Mesenchymal stem cell (in vitro differentiated cells and primary cell): Measurements from ENCODE around the gene CTNNA3.

Experiments
- DNase-seq: peaks from one replicate; pipeline ENCODE4 v3.0.0-alpha.2; 2013
- H2AFZ ChIP-seq: one replicate; pipeline ENCODE4 v1.6.1; 2013; ENCODE audit warnings: low read depth, mild to moderate bottlenecking, control low read depth, inconsistent platforms, low read length, moderate library complexity
- H2AK5ac ChIP-seq: 2 replicates; pipeline ENCODE4 v1.6.1; 2013; ENCODE audit warnings: low read length, moderate library complexity, mild to moderate bottlenecking, inconsistent platforms; ENCODE audit not compliant: severe bottlenecking
- H2BK120ac ChIP-seq: one replicate; pipeline ENCODE4 v1.6.1; 2013; ENCODE audit warnings: low read depth, mild to moderate bottlenecking, inconsistent platforms, low read length, moderate library complexity
- H2BK12ac ChIP-seq, 2 experiments: one replicate each; pipeline ENCODE4 v1.6.1; 2013; ENCODE audit warnings: inconsistent platforms in 2 of 2, low read length in 2 of 2, mild to moderate bottlenecking in 2 of 2, moderate library complexity in 2 of 2, control low read depth in 1 of 2
- H2BK15ac ChIP-seq: one replicate; pipeline ENCODE4 v1.6.1; 2013; ENCODE audit warnings: mild to moderate bottlenecking, low read depth, inconsistent platforms; ENCODE audit not compliant: poor library complexity, severe bottlenecking
- H2BK5ac ChIP-seq: 2 replicates; pipeline ENCODE4 v1.6.1; 2013; ENCODE audit warnings: low read depth, mild to moderate bottlenecking, low read length, control low read depth, inconsistent platforms; ENCODE audit not compliant: poor library complexity, severe bottlenecking
- H3K14ac ChIP-seq, 2 experiments: one replicate each; pipeline ENCODE4 v1.6.1; 2013; ENCODE audit warnings: inconsistent platforms in 2 of 2, low read length in 2 of 2, control low read depth in 1 of 2, mild to moderate bottlenecking in 1 of 2, moderate library complexity in 1 of 2
- H3K18ac ChIP-seq, 2 experiments: one replicate each; pipeline ENCODE4 v1.6.1; 2013; ENCODE audit warnings: inconsistent platforms in 2 of 2, low read length in 2 of 2, control low read depth in 1 of 2, low read depth in 1 of 2, mild to moderate bottlenecking in 1 of 2
- H3K23ac ChIP-seq, 2 experiments: one replicate each; pipeline ENCODE4 v1.6.1; 2013; ENCODE audit warnings: inconsistent platforms in 2 of 2, low read length in 2 of 2, mild to moderate bottlenecking in 2 of 2, moderate library complexity in 2 of 2, control low read depth in 1 of 2
- H3K27ac ChIP-seq: 2 replicates; pipeline ENCODE4 v1.5.1; 2013; ENCODE audit warnings: mild to moderate bottlenecking, moderate library complexity, low read length, control low read depth, inconsistent platforms; ENCODE audit not compliant: poor library complexity, severe bottlenecking
- H3K27me3 ChIP-seq, 2 experiments: 2 replicates each; pipeline versions ENCODE4 v1.6.1 to v1.7.0; 2013; ENCODE audit warnings: low read length in 2 of 2, mild to moderate bottlenecking in 2 of 2, moderate library complexity in 2 of 2, control low read depth in 1 of 2, inconsistent platforms in 1 of 2; ENCODE audit not compliant: control insufficient read depth in 1 of 2, insufficient read depth in 1 of 2
- H3K36me3 ChIP-seq, 2 experiments: 2 replicates each; pipeline versions ENCODE4 v1.6.1 to v1.7.0; 2013; ENCODE audit warnings: low read length in 2 of 2, control low read depth in 1 of 2, inconsistent platforms in 1 of 2, low read depth in 1 of 2, mild to moderate bottlenecking in 1 of 2; ENCODE audit not compliant: insufficient read depth in 2 of 2, control insufficient read depth in 1 of 2
- H3K4ac ChIP-seq, 2 experiments: one replicate each; pipeline ENCODE4 v1.6.1; 2013; ENCODE audit warnings: inconsistent platforms in 2 of 2, low read length in 2 of 2, mild to moderate bottlenecking in 2 of 2, moderate library complexity in 2 of 2, control low read depth in 1 of 2, low read depth in 1 of 2
- H3K4me1 ChIP-seq: 2 replicates; pipeline ENCODE4 v1.6.1; 2013; ENCODE audit warnings: low read depth, low read length, control low read depth; ENCODE audit not compliant: control insufficient read depth, insufficient read depth
- H3K4me2 ChIP-seq: 2 replicates; pipeline ENCODE4 v1.6.1; 2013; ENCODE audit warnings: low read length, mild to moderate bottlenecking, inconsistent platforms; ENCODE audit not compliant: poor library complexity, severe bottlenecking
- H3K4me3 ChIP-seq, 2 experiments: 2 replicates each; pipeline versions ENCODE4 v1.5.1 to v1.7.0; 2013; ENCODE audit warnings: low read length in 2 of 2, mild to moderate bottlenecking in 2 of 2, control low read depth in 1 of 2, low read depth in 1 of 2; ENCODE audit not compliant: insufficient read depth in 1 of 2
- H3K79me1 ChIP-seq: replicated peaks from 2 replicates; pipeline ENCODE4 v1.6.1; 2013; ENCODE audit warnings: mild to moderate bottlenecking, control low read depth, low read length, inconsistent platforms; ENCODE audit not compliant: poor library complexity, severe bottlenecking
- H3K9ac ChIP-seq: 2 replicates; pipeline ENCODE4 v1.7.0; 2013; ENCODE audit warnings: mild to moderate bottlenecking, low read length, moderate library complexity
- H3K9me3 ChIP-seq: 2 replicates; pipeline ENCODE4 v1.7.0; 2013; ENCODE audit warnings: mild to moderate bottlenecking, low read length; ENCODE audit not compliant: control insufficient read depth
- H4K8ac ChIP-seq: one replicate; pipeline ENCODE4 v1.6.1; 2013; ENCODE audit warnings: inconsistent platforms, mild to moderate bottlenecking, low read length, moderate library complexity
- H4K91ac ChIP-seq: one replicate; pipeline ENCODE4 v1.6.1; 2013; ENCODE audit warnings: mild to moderate bottlenecking, low read length, inconsistent platforms
- WGBS: methylation state at CpG from one replicate; pipeline ENCODE4 v1.1.7; 2013; ENCODE audit warnings: mixed read lengths; 5-methylcytosine and 5-hydroxymethylcytosine counted together

The CTNNA3 gene

DNA sequence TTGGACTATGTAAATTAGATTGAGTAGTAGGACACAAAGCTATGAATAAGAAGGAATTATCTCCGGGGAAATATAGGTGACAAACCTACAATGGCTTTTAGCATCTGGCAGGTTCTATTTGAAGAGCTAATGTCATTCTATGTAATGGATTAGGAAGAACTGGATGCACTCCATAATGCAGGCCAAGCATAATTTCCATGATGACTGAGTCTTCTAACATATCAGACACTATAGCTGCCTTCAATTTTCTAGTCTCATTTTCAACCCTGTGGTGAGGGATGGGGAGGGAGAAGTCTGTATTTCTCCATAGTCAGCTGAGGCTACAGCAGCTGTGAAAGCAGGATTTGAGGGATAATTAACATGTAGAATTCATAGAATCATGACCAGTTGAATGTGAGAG, 1160.6 kb downstream of the CTNNA3 start:
- Histone ChIP-seq H3K27me3 (no peaks in the 10 kb centered on the region), H4K91ac (no peak overlapping the region), H3K9me3 (peaks cover 4% of the 10 kb centered on the region), H2BK120ac (no peak overlapping the region), H2AFZ (no peak overlapping the region), H3K27ac (no peak overlapping the region), H2BK15ac (no peak overlapping the region), H2BK12ac (no peak overlapping the region), H3K4me2 (no peak overlapping the region), H2AK5ac (no peak overlapping the region), H3K14ac (no peak overlapping the region), H4K8ac (no peak overlapping the region), H3K4me1 (no peaks in the 10 kb centered on the region), H3K23ac (no peak overlapping the region), H2BK5ac (no peak overlapping the region), H3K79me1 (no peaks in the 10 kb centered on the region), H3K4ac (no peak overlapping the region), H3K36me3 (no peaks in the 10 kb centered on the region), H3K4me3 (no peak overlapping the region), H3K9ac (no peak overlapping the region), H3K18ac (no peak overlapping the region)
- no peak for DNase-seq
- WGBS, result 88% methylated on average over 1 of the region's 1 CpG

DNA sequence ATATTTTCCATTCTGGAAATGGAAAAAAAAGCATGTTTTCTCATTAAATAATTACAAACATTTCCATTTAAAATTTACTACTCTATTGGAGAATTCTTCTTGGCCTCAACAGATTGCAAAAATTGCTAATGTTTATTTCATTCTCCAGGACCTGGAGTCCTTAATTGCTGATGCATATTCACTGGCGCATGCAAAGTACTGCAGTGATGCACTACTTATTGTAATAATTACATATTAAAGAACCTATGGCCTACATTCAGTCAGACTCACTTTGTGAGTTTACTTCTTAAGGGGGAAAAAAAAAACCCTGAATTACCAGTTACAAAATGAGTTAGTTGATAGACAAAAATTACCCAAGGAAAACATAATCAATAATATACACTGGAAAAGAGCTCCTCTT, 1161.1 kb downstream of the CTNNA3 start:
- Histone ChIP-seq H3K18ac (no peak overlapping the region), H3K36me3 (no peaks in the 10 kb centered on the region), H3K9ac (no peak overlapping the region), H4K8ac (no peak overlapping the region), H3K23ac (no peak overlapping the region), H2BK12ac (no peak overlapping the region), H2BK120ac (no peak overlapping the region), H2AFZ (no peak overlapping the region), H3K27ac (no peak overlapping the region), H3K9me3 (peaks cover 4% of the 10 kb centered on the region), H3K4me3 (no peak overlapping the region), H3K4me2 (no peak overlapping the region), H3K14ac (no peak overlapping the region), H3K27me3 (no peaks in the 10 kb centered on the region), H4K91ac (no peak overlapping the region), H2AK5ac (no peak overlapping the region), H3K4ac (no peak overlapping the region), H2BK5ac (no peak overlapping the region), H3K4me1 (no peaks in the 10 kb centered on the region), H3K79me1 (no peaks in the 10 kb centered on the region), H2BK15ac (no peak overlapping the region)
- no peak for DNase-seq
- WGBS, result no CpG with 5 or more reads among the region's 1 CpG

DNA sequence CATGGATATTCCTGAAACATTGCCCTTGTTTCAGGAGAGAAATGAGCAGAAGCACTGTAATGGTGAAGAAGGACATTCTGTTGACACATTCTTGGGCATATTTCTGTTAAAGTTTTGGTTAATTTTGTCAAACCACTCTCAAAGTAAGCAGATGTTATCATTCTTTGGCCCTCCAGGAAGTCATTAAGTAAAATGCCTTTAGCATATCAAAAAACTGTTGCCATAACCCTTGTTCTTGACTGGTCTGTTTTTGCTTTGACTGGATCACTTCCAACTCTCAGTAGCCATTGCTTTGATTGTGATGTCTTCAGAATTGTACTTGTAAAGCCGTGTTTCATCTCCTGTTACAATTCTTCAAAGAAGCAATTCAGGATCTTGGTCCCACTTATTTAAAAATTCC, 1174.5 kb downstream of the CTNNA3 start:
- H3K27ac ChIP-seq, result no peak overlapping the region
- H3K18ac ChIP-seq, result no peak overlapping the region
- no peak overlapping the region for H3K9ac ChIP-seq
- H2AFZ ChIP-seq, result no peak overlapping the region
- H2BK15ac ChIP-seq, result no peak overlapping the region
- H3K4me3 ChIP-seq, result no peak overlapping the region
- no peak overlapping the region for H4K8ac ChIP-seq
- no peak overlapping the region for H2BK12ac ChIP-seq
- no peak overlapping the region for H3K23ac ChIP-seq
- WGBS, result no CpG with 5 or more reads among the region's 1 CpG
- no peak overlapping the region for H4K91ac ChIP-seq
- H3K14ac ChIP-seq, result no peak overlapping the region
- H3K9me3 ChIP-seq, result no peaks in the 10 kb centered on the region
- no peak for DNase-seq
- no peak overlapping the region for H3K4ac ChIP-seq
- H3K79me1 ChIP-seq, result no peaks in the 10 kb centered on the region
- no peaks in the 10 kb centered on the region for H3K36me3 ChIP-seq
- H2AK5ac ChIP-seq, result no peak overlapping the region
- H3K4me2 ChIP-seq, result no peak overlapping the region
- no peak overlapping the region for H2BK120ac ChIP-seq
- H3K4me1 ChIP-seq, result no peaks in the 10 kb centered on the region
- no peaks in the 10 kb centered on the region for H3K27me3 ChIP-seq
- H2BK5ac ChIP-seq, result no peak overlapping the region

DNA sequence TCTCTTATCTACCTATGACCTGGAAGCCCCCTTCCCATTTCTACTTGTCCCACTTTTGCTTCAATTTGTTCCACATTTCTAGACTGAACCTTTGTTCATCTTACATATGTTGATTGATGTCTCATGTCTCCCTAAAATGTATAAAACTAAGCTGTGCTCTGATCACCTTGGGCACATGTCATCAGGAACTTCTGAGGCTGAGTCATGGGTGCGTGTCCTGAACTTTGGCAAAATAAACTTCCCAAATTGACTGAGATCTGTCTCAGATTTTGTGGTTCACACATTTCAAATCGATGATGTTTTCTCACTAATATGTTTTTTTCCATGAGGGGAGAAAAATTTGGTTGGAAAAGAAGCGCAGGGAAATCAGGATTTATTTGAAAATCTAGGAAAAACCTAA, 1176.4 kb downstream of the CTNNA3 start:
- Histone ChIP-seq H2BK15ac (no peak overlapping the region), H4K91ac (no peak overlapping the region), H2BK120ac (no peak overlapping the region), H3K4me1 (no peaks in the 10 kb centered on the region), H3K27ac (no peak overlapping the region), H3K14ac (no peak overlapping the region), H3K18ac (no peak overlapping the region), H3K9me3 (no peaks in the 10 kb centered on the region), H2BK5ac (no peak overlapping the region), H3K4ac (no peak overlapping the region), H3K23ac (no peak overlapping the region), H2AFZ (no peak overlapping the region), H3K9ac (no peak overlapping the region), H3K4me2 (no peak overlapping the region), H4K8ac (no peak overlapping the region), H2AK5ac (no peak overlapping the region), H3K36me3 (no peaks in the 10 kb centered on the region), H3K79me1 (no peaks in the 10 kb centered on the region), H3K4me3 (no peak overlapping the region), H3K27me3 (no peaks in the 10 kb centered on the region), H2BK12ac (no peak overlapping the region)
- no peak for DNase-seq
- 84% methylated on average over 3 of the region's 3 CpGs for WGBS
